Measurements from ENCODE around the gene RBM22.

DNA sequence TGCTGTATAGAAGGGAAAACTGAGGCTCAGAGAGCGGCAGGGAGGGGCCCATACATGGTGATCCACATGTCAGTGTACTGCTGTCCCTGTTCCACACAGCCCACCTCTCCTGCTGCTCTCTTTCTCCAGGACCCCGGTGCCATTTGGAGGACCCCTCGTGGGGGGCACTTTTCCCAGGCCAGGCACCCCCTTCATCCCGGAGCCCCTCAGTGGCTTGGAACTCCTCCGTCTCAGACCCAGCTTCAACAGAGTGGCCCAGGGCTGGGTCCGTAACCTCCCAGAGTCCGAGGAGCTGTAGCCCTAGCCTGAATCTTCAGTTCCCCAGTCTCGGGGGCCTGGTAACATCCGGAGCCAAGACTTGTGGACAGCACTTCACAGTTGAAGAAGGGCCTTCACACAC is 24.3 kb downstream of the RBM22 start:
- TF ChIP-seq, protein P1, sequence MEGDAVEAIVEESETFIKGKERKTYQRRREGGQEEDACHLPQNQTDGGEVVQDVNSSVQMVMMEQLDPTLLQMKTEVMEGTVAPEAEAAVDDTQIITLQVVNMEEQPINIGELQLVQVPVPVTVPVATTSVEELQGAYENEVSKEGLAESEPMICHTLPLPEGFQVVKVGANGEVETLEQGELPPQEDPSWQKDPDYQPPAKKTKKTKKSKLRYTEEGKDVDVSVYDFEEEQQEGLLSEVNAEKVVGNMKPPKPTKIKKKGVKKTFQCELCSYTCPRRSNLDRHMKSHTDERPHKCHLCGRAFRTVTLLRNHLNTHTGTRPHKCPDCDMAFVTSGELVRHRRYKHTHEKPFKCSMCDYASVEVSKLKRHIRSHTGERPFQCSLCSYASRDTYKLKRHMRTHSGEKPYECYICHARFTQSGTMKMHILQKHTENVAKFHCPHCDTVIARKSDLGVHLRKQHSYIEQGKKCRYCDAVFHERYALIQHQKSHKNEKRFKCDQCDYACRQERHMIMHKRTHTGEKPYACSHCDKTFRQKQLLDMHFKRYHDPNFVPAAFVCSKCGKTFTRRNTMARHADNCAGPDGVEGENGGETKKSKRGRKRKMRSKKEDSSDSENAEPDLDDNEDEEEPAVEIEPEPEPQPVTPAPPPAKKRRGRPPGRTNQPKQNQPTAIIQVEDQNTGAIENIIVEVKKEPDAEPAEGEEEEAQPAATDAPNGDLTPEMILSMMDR (IDR thresholded peaks at IDR 0.05) = no peak
- TF ChIP-seq POLR2A (IDR thresholded peaks at IDR 0.05) = no peak
- no peak for TF ChIP-seq EP300 (IDR thresholded peaks at IDR 0.05)

All from tibial nerve (tissue), 4 donors.